Upper lobe of left lung (tissue), 4 donors: ENCODE measurements around the gene APOE.

Experiments
- CTCF ChIP-seq, 6 experiments: fragments of 450-650 bp in 4 of 6; fragments of 200-600 bp in 2 of 6; sonication (generic) in 2 of 6; IDR thresholded peaks; one replicate each; pipeline ENCODE4 v1.5.1; 2016 to 2019; ENCODE audit warnings: antibody characterized with exemption in 6 of 6
- EP300 ChIP-seq, 4 donors: sonication (generic); formaldehyde crosslinking; IDR thresholded peaks; one replicate each; pipeline ENCODE4 v1.5.1; 2017; ENCODE audit warnings: antibody characterized with exemption in 4 of 4, control low read depth in 2 of 4
- POLR2A ChIP-seq, 4 donors: fragments of 450-650 bp; IDR thresholded peaks; one replicate each; pipeline ENCODE4 v1.5.1; 2016 to 2017; ENCODE audit warnings: antibody characterized with exemption in 4 of 4, mild to moderate bottlenecking in 2 of 4
- POLR2AphosphoS5 ChIP-seq, 2 donors: sonication (generic); formaldehyde crosslinking; IDR thresholded peaks; one replicate each; pipeline ENCODE4 v1.5.1; 2017; ENCODE audit warnings: antibody characterized with exemption in 2 of 2

- TF ChIP-seq CTCF (IDR thresholded peaks at IDR 0.05) = no peak
- TF ChIP-seq POLR2AphosphoS5 (IDR thresholded peaks at IDR 0.05) = no peak
- no peak for TF ChIP-seq POLR2A (IDR thresholded peaks at IDR 0.05)
- no peak for TF ChIP-seq EP300 (IDR thresholded peaks at IDR 0.05)
Observed at GRCh38 chr19:44927746-44928145, 22.1 kb downstream of the APOE start.
